ENCODE results near the gene NPC1.
"Not testable (repeated sequence)": the region's sequence is repeated elsewhere in the genome, so short reads cannot be mapped to it uniquely, and the experiment has no call there.

NPC1 gene

DNA sequence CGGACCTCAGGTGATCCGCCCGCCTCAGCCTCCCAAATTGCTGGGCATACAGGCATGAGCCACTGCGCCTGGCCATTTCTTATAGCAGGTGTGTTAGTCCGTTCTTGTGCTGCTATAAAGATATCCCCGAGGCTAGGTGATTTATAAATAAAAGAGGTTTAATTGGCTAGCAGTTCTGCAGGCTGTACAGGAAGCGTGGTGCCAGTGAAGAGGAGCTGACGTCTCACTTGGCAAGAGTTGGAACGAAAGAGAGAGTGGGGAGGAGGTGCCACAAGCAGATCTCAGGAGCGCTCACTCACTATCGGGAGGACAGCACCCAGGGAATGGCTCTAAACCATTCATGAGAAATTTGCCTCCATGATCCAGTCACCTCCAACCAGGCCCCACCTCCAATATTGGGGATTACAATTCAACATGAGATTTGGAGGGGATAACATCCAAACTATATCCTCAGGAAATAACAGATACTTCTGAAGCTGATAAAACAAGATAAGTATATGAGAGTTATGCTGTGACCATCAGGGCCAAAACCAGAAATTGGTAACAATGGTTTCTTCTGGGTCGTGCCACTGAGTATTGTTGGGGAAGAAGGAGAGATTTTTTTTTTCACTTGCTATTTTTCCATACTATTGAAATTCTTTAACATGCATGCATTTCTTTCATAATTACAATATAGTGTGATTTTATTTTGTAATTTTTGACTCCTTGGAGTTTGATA is 90.4 kb downstream of the NPC1 start:
- no peak overlapping the region for H3K4me3 ChIP-seq (ENCODE audit: low read length)
- TF ChIP-seq, protein P1, sequence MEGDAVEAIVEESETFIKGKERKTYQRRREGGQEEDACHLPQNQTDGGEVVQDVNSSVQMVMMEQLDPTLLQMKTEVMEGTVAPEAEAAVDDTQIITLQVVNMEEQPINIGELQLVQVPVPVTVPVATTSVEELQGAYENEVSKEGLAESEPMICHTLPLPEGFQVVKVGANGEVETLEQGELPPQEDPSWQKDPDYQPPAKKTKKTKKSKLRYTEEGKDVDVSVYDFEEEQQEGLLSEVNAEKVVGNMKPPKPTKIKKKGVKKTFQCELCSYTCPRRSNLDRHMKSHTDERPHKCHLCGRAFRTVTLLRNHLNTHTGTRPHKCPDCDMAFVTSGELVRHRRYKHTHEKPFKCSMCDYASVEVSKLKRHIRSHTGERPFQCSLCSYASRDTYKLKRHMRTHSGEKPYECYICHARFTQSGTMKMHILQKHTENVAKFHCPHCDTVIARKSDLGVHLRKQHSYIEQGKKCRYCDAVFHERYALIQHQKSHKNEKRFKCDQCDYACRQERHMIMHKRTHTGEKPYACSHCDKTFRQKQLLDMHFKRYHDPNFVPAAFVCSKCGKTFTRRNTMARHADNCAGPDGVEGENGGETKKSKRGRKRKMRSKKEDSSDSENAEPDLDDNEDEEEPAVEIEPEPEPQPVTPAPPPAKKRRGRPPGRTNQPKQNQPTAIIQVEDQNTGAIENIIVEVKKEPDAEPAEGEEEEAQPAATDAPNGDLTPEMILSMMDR (IDR thresholded peaks at IDR 0.05; ENCODE audit: insufficient read depth, low read depth, low read length, missing control alignments) = no peak
- DNase-seq (ENCODE audit: low read depth) = peak; percentile 79

DNA sequence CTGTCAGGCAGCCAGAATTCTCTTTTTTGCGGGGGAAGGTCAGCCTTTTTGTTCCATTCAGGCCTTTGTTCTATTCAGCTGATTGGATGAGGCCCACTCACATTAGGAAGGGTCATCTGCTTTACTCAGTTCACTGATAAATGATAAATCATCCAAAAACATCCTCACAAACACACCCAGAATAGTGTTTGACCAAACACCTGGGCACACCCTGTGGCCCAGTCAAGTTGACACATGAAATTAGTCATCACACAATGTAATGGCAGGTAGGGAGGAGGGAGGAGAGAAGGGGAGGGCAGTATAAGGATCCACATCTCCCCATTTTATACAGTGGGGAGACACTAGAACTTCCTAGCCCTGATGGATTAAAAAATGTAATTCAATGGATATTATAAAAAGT is 91.3 kb downstream of the NPC1 start:
- DNase-seq (ENCODE audit: low read depth) = peak; percentile 80
- H3K4me3 ChIP-seq (ENCODE audit: low read length) = no peak overlapping the region
- TF ChIP-seq, protein P1 (IDR thresholded peaks at IDR 0.05; ENCODE audit: insufficient read depth, low read depth, low read length, missing control alignments) = no peak

DNA sequence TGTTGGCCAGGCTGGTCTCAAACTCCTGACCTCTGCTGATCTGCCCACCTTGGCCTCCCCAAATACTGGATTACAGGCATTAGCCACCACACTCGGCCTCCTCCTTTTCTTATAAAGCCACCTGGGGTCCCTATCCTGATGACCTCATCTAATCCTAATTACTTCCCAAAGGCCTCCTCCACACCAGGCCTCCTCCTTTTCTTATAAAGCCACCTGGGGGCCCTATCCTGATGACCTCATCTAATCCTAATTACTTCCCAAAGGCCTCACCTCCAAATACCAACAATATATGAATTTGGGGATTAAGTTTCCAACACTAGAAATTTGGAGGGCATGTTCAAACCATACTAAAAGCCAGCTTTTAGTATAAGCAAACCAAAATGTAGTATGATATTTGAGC is 92.7 kb downstream of the NPC1 start:
- TF ChIP-seq, protein P1 (IDR thresholded peaks at IDR 0.05; ENCODE audit: insufficient read depth, low read depth, low read length, missing control alignments) = no peak
- H3K4me3 ChIP-seq (ENCODE audit: low read length) = no peak overlapping the region
- no peak for DNase-seq (ENCODE audit: low read depth)

DNA sequence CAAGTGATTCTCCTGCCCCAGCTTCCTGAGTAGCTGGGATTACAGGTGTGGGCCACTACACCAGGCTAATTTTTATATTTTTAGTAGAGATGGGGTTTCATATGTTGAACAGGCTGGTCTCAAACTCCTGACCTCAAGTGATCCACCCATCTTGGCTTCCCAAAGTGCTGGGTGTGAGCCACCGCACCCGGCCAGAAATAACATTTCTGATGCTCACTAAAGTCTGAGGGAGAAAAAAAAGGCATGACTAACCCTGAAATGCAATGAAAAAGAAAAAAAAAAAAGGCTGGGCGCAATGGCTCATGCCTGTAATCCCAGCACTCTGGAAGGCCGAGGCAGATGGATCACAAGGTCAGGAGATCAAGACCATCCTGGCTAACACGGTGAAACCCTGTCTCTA is 96.7 kb downstream of the NPC1 start:
- H3K4me3 ChIP-seq (ENCODE audit: low read length); DNase-seq (ENCODE audit: low read depth): not testable (repeated sequence)

DNA sequence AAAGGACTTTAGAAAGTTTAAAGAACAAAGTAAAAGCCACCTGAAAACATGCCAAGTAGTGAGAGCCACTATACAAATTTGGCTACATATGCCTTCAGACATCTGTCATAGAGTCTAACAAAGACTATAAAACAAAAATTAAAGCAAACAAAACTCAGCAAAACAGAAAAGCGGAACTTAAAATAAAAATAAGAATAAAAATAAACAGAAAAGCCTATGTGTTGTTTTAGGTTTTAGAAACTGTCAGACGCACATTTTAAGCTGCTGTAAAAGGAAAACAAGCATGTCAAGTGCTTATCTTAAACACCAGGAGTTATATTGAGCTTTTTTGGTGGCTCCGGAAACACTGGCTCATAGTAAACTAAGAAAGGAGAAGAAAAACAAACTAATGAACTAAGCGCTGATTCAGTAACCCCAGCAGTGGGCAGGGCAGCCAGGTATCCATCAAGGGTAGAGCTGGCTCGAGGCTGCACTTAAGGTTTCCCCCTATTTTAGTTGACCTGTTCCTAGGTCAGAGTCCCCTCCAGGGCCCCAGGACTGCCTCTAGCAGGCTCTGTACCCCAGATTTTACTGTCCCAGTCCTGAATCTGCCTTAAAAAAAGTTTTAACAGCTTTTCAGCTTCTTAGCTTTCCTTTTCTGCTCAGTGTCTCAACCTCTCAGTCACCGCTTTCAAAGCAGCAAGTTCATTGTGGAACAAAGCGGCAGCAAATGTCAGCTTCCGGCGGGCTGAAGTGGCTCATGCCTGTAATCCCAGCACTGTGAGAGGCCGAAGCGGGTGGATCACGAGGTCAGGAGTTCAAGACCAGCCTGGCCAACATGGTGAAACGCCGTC is 98.4 kb downstream of the NPC1 start:
- TF ChIP-seq, protein P1 (IDR thresholded peaks at IDR 0.05; ENCODE audit: insufficient read depth, low read depth, low read length, missing control alignments) = no peak
- no peak overlapping the region for H3K4me3 ChIP-seq (ENCODE audit: low read length)

DNA sequence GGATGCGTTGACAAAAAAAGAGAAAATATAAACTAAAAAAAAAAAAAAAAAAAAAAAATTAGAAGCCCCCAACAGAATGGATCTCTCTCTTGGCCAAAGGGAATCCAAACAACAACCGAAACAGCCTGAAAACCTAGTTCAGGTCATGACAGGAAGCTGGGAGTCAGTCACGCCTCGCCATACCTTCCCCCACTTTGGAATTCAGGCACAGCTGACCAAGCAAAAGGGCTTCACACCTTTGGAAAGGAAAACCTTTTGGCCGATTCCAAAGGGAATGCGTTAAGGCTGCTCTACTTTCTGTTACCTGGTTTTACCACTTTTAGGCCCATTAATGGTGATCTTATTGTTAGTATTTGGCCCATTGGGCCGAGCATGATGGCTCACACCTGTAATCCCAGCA is 100.9 kb downstream of the NPC1 start:
- no peak overlapping the region for H3K4me3 ChIP-seq (ENCODE audit: low read length)
- no peak for DNase-seq (ENCODE audit: low read depth)
- TF ChIP-seq, protein P1 (IDR thresholded peaks at IDR 0.05; ENCODE audit: insufficient read depth, low read depth, low read length, missing control alignments) = no peak

More for the DNA sequence above, 98.4 kb downstream of the NPC1 start:
- peak; percentile 52 for DNase-seq (ENCODE audit: low read depth)

DNA sequence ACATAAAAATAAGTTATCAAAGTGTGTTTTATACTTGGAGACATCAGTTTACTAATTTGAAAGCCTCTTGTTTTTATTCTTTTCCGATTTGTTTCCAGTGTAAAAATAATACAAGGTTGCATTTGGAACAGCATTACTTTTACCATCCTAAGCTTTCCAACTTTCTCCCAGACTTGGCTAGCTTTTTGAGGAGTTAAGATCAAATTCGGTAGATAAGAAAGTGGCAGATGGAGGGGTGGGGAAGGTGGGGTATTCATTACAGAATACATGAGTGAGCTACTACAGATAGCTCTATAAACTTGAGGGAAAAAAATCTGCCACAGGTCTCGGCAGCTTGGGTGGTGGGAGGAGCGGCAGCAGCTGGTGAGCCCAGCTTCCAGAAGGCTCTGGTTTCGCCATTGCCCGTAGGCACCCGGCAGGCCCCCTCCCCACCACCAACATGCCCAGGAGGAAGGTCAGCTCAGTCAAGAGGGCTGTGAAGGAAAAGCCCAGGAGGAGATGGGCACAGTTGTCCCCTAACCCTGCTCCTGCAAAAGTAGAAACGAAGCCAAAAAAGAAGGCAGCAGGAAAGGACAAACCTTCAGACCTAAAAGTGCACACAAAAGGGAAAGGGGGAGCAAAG is 101.6 kb downstream of the NPC1 start:
- H3K4me3 ChIP-seq (ENCODE audit: low read length) = no peak overlapping the region
- DNase-seq (ENCODE audit: low read depth) = no peak
- TF ChIP-seq, protein P1 (IDR thresholded peaks at IDR 0.05; ENCODE audit: insufficient read depth, low read depth, low read length, missing control alignments) = no peak

All from epithelial cell of esophagus (primary cell).